Omental fat pad (tissue), 4 donors: ENCODE measurements around the gene MUC4. TPM values are rescaled to one million over a fixed set of nuclear protein-coding genes. Genes with fewer than 3 reads are reported as not detected.
"Not testable (repeated sequence)": the region's sequence is repeated elsewhere in the genome, so short reads cannot be mapped to it uniquely, and the experiment has no call there.

Source experiments
- ATAC-seq: fragments of 150-250 bp; one replicate; pipeline ENCODE4 v1.9.1; 2016; ENCODE audit warnings: mild to moderate bottlenecking, moderate library complexity; ENCODE audit not compliant: low FRiP score
- DNase-seq: peaks from one replicate; pipeline ENCODE4 v3.0.0-alpha.2; 2019; ENCODE audit warnings: low spot score
- total RNA-seq, 4 donors: library from RNA; depleted of rRNA; stranded (reverse); fragments of >200 nt; gene quantifications; one replicate each; pipeline ENCODE4 v1.1.0, GENCODE V29; 2016
- TF ChIP-seq, protein P1 (sequence below), 3 donors: fragments of 450-650 bp; IDR thresholded peaks; one replicate each; pipeline ENCODE4 v1.5.1; 2016 to 2017; ENCODE audit warnings: antibody characterized with exemption in 3 of 3, mild to moderate bottlenecking in 3 of 3, moderate library complexity in 2 of 3

The MUC4 gene
- total RNA-seq, 4 donors from 2014 or later = 0.09 TPM; not detected in 3

DNA sequence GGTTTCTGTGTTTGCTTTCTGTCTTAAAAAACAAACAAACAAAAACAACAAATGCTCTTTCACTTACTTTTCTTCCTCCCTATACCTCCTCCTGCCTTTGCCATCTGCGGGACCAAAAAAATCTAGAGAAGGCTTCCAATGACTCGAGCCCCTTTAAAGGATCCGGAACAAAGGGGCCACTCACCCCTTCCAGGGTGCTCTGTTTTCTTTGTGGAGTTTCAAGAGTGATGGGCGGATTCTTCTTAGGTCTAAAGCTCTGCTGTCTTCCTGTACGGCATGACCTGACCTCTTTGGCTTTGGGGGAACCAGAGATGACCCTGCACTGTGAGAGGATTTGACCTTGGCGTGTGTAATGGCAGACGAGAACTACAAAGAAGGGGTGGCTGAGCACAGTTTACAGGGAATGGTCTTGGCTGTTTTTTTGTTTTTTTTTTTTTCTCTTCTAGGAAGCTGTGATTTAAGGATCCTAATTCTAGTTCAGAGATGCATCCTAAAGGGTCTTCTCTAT is 93.2 kb downstream of the MUC4 start:
- no peak for ATAC-seq
- TF ChIP-seq, protein P1, sequence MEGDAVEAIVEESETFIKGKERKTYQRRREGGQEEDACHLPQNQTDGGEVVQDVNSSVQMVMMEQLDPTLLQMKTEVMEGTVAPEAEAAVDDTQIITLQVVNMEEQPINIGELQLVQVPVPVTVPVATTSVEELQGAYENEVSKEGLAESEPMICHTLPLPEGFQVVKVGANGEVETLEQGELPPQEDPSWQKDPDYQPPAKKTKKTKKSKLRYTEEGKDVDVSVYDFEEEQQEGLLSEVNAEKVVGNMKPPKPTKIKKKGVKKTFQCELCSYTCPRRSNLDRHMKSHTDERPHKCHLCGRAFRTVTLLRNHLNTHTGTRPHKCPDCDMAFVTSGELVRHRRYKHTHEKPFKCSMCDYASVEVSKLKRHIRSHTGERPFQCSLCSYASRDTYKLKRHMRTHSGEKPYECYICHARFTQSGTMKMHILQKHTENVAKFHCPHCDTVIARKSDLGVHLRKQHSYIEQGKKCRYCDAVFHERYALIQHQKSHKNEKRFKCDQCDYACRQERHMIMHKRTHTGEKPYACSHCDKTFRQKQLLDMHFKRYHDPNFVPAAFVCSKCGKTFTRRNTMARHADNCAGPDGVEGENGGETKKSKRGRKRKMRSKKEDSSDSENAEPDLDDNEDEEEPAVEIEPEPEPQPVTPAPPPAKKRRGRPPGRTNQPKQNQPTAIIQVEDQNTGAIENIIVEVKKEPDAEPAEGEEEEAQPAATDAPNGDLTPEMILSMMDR (IDR thresholded peaks at IDR 0.05) = no peak
- DNase-seq = no peak

DNA sequence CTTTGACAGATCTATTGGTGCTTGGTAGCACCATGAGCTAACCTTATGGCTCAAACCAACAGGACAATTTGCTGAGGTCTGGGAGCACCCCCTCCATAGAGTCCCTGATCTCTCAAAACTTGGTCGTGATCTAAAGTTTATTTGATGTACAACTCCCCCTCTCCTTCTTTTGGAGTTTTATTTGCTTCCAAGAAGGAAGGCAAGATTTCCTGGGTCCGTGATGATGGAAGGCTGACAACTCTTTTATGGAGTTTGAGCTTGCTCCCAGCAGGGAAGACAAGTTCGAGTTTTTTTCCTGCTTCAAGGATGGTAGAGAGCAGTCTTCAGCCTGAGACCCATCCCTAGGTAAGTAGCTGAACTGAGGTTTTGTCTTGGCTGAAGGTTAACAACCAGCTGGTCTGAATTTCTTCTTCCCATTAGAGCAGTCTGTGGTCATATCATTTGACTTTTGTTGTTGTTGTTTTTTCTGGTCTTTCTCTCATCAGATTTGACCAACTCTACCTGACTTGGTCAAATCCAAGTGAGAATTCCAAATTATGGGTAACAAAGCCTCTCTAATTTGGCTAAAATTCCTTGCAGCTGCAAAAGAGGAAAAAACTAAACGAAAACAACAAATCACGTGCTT is 93.8 kb downstream of the MUC4 start:
- no peak for DNase-seq
- no peak for ATAC-seq
- TF ChIP-seq, protein P1 (IDR thresholded peaks at IDR 0.05) = no peak

DNA sequence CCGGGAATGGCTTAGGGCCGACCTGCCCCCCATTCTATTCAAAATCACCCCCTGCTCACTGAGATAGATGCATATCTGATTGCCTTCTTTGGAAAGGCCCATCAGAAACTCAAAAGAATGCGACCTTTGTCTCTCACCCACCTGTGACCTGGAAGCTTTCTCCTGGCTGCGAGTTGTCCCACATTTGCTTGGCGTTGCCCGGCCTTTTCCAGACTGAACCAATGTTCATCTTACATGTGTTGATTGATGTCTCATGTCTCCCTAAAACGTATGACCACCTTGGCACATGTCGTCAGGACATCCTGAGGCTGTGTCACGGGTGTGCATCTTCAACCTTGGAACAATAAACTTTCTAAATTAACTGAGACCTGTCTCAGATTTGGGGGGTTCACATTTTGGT is 94.3 kb downstream of the MUC4 start:
- DNase-seq (no peak), ATAC-seq (no peak)
- TF ChIP-seq, protein P1 (IDR thresholded peaks at IDR 0.05) = no peak

DNA sequence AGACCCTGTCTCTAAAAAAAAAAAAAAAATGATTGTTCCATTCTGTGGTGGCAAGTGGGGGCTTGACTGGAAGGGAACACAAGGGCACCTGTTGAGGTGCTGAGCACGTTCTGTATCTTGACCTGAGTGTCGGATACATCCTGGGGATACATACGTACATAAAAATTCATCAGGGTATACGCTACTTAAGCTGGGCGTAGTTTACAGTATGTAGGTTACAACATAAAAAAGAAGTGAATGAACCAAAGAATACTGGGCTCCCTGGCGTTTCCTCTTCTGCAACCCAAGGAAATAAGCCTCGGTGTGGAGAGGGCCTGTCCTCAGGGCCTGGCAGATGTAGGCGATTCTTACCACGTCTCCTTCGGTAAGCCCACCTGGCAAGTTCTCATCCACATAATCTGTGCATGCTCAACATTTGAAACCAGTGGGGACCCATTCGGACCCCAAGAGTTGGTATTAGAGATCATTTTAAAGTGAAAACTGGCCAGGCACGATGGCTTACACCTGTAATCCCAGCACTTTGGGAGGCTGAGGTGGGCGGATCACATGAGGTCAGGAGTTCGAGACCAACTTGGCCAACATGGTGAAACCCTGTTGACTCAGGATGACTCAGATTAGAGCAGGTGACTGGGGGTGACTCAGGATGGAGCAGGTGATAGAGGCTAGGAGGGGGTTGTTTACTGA is 96.0 kb downstream of the MUC4 start:
- no peak for DNase-seq
- TF ChIP-seq, protein P1 (IDR thresholded peaks at IDR 0.05) = no peak
- ATAC-seq = no peak

DNA sequence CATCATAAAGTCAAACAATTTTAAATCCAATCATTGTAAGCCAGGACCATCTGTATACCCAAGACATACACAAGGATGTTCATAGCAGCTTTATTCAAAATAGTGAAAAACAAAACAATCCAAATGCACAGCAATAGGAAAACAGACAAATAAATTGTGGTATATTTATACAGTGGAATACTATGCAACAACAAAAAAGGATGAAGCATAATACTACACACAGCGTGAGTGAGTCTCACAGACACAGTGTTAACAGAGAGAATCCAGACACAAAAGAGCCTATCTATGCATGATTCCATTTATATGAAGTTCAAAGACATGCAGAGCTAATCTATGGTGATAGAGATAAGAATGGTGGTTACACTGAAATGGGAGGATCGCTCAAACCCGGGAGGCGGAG is 96.6 kb downstream of the MUC4 start:
- ATAC-seq = no peak
- TF ChIP-seq, protein P1 (IDR thresholded peaks at IDR 0.05) = no peak

DNA sequence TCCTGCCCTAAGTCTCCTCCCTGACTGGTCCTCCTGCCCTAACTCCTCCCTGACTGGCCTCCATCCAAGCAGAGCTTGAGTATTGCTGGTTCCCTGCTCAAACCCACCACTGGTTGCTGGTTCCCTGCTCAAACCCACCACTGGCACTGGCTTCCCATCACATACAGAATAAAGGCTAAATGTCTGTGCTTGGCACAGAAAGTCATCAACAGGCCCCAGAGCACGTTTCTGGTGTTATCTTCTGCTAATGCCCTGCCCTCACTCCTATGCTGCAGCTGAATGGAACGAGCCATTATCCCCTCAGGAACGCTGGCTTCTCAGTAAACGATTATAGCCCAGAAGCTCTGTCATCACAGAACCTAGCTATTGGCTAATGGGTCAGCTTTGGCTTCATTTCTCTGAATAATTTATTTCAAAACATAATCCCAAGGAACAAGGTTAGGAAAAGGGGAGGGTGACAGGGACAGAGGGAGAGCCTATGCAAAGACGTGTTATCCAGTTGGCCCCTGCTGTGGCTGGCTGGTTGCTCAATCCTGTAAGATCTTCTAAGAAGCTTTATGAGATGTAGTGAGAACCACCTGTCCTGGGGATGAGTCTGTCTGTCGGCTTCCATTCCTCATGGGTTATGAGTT is 97.2 kb downstream of the MUC4 start:
- peak; percentile 33 for ATAC-seq
- DNase-seq = no peak

More for the DNA sequence above, 96.6 kb downstream of the MUC4 start:
- DNase-seq = no peak

DNA sequence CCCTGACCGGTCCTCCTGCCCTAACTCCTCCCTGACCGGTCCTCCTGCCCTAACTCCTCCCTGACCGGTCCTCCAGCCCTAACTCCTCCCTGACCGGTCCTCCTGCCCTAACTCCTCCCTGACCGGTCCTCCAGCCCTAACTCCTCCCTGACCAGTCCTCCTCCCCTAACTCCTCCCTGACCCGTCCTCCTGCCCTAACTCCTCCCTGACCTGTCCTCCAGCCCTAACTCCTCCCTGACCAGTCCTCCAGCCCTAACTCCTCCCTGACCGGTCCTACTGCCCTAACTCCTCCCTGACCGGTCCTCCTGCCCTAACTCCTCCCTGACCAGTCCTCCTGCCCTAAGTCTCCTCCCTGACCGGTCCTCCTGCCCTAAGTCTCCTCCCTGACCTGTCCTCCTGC is 98.6 kb downstream of the MUC4 start:
- not testable (repeated sequence) for DNase-seq, ATAC-seq

More for the DNA sequence above, 97.2 kb downstream of the MUC4 start:
- TF ChIP-seq, protein P1 (IDR thresholded peaks at IDR 0.05) = no peak

DNA sequence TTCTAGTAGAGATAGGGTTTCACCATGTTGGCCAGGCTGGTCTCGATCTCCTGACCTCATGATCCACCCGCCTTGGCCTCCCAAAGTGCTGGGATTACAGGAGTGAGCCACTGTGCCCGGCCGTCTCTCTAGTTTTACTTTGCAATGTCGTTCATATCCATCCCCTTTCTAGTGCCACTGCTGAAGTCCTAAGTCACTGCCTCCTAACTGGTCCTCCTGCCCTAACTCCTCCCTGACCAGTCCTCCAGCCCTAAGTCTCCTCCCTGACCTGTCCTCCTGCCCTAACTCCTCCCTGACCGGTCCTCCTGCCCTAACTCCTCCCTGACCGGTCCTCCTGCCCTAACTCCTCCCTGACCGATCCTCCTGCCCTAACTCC is 99.2 kb downstream of the MUC4 start:
- not testable (repeated sequence) for DNase-seq, ATAC-seq
